GM13977 (cell line): ENCODE measurements around the gene FAM210A.
"Not testable (repeated sequence)": the region's sequence is repeated elsewhere in the genome, so short reads cannot be mapped to it uniquely, and the experiment has no call there.

Experiments used
- DNase-seq: peaks from one replicate; pipeline ENCODE4 v3.0.0; 2012; ENCODE audit warnings: low spot score
- CTCF ChIP-seq: IDR thresholded peaks from 2 replicates; pipeline ENCODE4 v1.5.1; 2012; ENCODE audit warnings: mild to moderate bottlenecking, control low read depth; ENCODE audit not compliant: insufficient read depth; ENCODE audit errors: extremely low read depth, missing control alignments
- in situ Hi-C: fragments of 300-500 bp; cut with MboI; formaldehyde crosslinking; loops from one replicate; pipeline ENCODE4 v1.12.0; 2022; ENCODE audit warnings: low sequenced_read_pairs, low pct_unique_long_range_greater_than_20kb, mixed read lengths, inconsistent platforms; ENCODE audit not compliant: unreplicated experiment

Gene FAM210A

GRCh38 chr18:13756261-13756660 is 29.9 kb upstream of the FAM210A start:
- TF ChIP-seq CTCF = no peak
- in situ Hi-C loops = no loop called here
- no peak for DNase-seq

DNA sequence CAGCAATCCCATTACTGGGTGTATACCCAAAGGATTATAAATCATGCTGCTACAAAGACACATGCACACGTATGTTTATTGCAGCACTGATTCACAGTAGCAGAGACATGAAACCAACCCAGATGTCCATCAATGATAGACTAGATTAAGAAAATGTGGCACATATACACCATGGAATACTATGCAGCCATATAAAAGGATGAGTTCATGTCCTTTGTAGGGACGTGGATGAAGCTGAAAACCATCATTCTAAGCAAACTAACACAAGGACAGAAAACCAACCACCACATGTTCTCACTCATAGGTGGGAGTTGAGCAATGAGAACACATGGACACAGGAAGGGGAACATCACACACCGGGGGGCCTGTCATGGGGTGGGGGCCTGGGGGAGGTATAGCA is 25.2 kb upstream of the FAM210A start:
- in situ Hi-C loops, DNase-seq: not testable (repeated sequence)

- TF ChIP-seq CTCF = no peak
- no peak for DNase-seq
- in situ Hi-C loops = no loop called here
Measured at GRCh38 chr18:13746633-13747032, 20.3 kb upstream of the FAM210A start.

DNA sequence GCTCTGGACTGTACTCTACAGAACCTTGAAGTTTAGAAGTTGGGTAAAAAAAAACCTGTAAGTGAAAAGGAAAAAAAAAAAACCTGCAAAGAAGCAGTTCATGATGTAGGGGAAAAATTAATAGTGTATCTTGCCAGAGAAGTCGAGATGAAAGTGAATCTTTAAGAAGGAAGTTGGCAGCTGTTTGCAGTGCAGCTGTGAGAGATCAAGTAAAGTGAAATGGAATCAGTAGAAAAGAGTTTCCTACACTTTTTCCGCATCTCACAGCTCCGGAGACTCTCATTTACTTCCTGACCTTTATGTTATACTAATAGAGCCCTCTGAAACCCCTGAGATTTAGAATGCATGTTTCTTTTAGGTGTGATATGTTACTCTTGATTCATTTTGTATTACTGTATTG is 19.3 kb upstream of the FAM210A start:
- TF ChIP-seq CTCF = no peak
- DNase-seq = no peak
- in situ Hi-C loops = no loop called here

DNA sequence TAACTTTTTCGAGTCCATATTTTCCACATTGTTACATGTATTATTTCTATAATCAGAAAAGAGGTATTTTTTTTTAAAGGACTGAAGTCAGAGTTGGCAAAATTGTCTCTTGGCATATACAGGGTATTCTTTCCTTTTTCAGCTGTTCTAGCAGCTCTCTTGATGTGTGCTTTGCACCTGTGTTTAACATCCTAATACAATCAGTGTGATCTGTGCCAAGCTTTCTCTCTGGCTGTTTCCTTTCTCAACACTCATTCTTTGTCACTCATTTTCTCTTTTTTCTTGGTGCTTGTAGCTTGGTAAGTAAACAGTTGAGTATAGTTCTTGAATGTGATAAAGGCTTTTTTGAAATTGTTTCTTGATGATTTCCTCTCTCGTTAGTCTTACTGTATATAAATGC is 9.3 kb upstream of the FAM210A start:
- no peak for TF ChIP-seq CTCF
- in situ Hi-C loops = no loop called here
- DNase-seq = no peak

GRCh38 chr18:13730481-13730880 is 4.1 kb upstream of the FAM210A start:
- no peak for DNase-seq
- in situ Hi-C loops = no loop called here
- no peak for TF ChIP-seq CTCF

GRCh38 chr18:13726972-13727331 is 594 bp upstream of the FAM210A start:
- in situ Hi-C loops = no loop called here
- TF ChIP-seq CTCF = no peak
- peak; percentile 37 for DNase-seq
